ENCODE results near the gene PITPNB. TPM values are rescaled to one million over a fixed set of nuclear protein-coding genes. Genes with fewer than 3 reads are reported as not detected.

PITPNB gene
- total and polyA plus RNA-seq, 8 donors: 51.1 to 79.3 (median 71.2) TPM

- intact Hi-C loops (cut with DNase I): no loop called here
- Histone ChIP-seq H3K27ac (peak overlapping the region; percentile 94 to 95), H3K27me3 (no peaks in the 10 kb centered on the region), H3K36me3 (peaks cover 0 to 6% of the 10 kb centered on the region in 2 donors), H3K9me3 (no peaks in the 10 kb centered on the region), H3K4me3 (peak overlapping the region; percentile 52 to 93), H3K4me1 (peaks cover 17 to 54% of the 10 kb centered on the region in 2 donors)
- no peak for TF ChIP-seq CTCF (IDR thresholded peaks at IDR 0.05)
- peak in 2 of 4 donors; percentile 30 to 67 for DNase-seq
- peak; percentile 52 for ATAC-seq
These were observed 1.1 kb upstream of the PITPNB start for GRCh38 chr22:27919942-27920755.

GRCh38 chr22:27918341-27919221, 475 bp downstream of the PITPNB start:
- peak overlapping the region; percentile 91 to 93 for H3K4me3 ChIP-seq
- H3K27ac ChIP-seq: peak overlapping the region; percentile 94 to 95
- H3K36me3 ChIP-seq: peaks cover 0 to 6% of the 10 kb centered on the region in 2 donors
- no peaks in the 10 kb centered on the region for H3K9me3 ChIP-seq
- DNase-seq (peak; percentile 62 to 89 (median 78)), ATAC-seq (peak; percentile 70)
- H3K4me1 ChIP-seq: peaks cover 28 to 70% of the 10 kb centered on the region in 2 donors
- no peak for TF ChIP-seq CTCF (IDR thresholded peaks at IDR 0.05)
- intact Hi-C loops (cut with DNase I): no loop called here
- H3K27me3 ChIP-seq: no peaks in the 10 kb centered on the region

- intact Hi-C loops (cut with DNase I): no loop called here
- Histone ChIP-seq H3K27me3 (no peaks in the 10 kb centered on the region), H3K36me3 (no peaks in the 10 kb centered on the region), H3K4me3 (no peak overlapping the region), H3K9me3 (no peaks in the 10 kb centered on the region), H3K4me1 (peaks cover 40 to 81% of the 10 kb centered on the region in 2 donors), H3K27ac (no peak overlapping the region)
- ATAC-seq (no peak), DNase-seq (no peak)
- no peak for TF ChIP-seq CTCF (IDR thresholded peaks at IDR 0.05)
These were observed 3.1 kb downstream of the PITPNB start for GRCh38 chr22:27915986-27916385.

- peak in 2 of 4 donors; percentile 60 to 68 for DNase-seq
- Histone ChIP-seq H3K4me1 (peaks cover 32 to 68% of the 10 kb centered on the region in 2 donors), H3K36me3 (peaks cover 0 to 25% of the 10 kb centered on the region in 2 donors), H3K27ac (no peak overlapping the region), H3K4me3 (no peak overlapping the region), H3K9me3 (no peaks in the 10 kb centered on the region), H3K27me3 (no peaks in the 10 kb centered on the region)
- no peak for TF ChIP-seq CTCF (IDR thresholded peaks at IDR 0.05)
- peak; percentile 21 for ATAC-seq
- intact Hi-C loops (cut with DNase I): no loop called here
These were observed 5.8 kb downstream of the PITPNB start for GRCh38 chr22:27913162-27913741.

All from left lung (tissue), 10 donors.